GM18519 (cell line): ENCODE data around the gene ZNF670.

ENCODE experiments used
- ATAC-seq: cut with Tn5 transposase; IDR thresholded peaks from one replicate; pipeline ENCODE4 v1.9.1; 2021; ENCODE audit warnings: mild to moderate bottlenecking, moderate library complexity; ENCODE audit not compliant: unreplicated experiment, low FRiP score

Gene ZNF670

DNA sequence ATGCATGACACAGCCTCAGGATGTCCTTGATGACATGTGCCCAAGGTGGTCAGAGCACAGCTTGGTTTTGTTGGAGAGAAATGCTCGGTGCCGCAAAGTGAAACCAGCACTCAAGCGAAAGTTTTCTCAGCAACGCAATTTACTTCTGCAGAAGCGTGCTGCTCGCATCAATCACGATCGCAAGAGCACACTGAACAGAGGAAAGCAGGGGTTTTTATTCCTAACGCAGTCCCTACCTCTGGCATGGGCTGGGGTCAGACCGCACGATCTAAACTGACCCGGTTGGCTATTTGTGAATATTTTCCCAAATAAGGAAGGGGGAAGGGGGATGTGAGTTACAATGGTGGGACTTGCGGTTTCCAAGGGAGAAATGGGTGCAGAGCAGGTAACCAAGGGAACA, 26.4 kb upstream of the ZNF670 start:
- no peak for ATAC-seq

DNA sequence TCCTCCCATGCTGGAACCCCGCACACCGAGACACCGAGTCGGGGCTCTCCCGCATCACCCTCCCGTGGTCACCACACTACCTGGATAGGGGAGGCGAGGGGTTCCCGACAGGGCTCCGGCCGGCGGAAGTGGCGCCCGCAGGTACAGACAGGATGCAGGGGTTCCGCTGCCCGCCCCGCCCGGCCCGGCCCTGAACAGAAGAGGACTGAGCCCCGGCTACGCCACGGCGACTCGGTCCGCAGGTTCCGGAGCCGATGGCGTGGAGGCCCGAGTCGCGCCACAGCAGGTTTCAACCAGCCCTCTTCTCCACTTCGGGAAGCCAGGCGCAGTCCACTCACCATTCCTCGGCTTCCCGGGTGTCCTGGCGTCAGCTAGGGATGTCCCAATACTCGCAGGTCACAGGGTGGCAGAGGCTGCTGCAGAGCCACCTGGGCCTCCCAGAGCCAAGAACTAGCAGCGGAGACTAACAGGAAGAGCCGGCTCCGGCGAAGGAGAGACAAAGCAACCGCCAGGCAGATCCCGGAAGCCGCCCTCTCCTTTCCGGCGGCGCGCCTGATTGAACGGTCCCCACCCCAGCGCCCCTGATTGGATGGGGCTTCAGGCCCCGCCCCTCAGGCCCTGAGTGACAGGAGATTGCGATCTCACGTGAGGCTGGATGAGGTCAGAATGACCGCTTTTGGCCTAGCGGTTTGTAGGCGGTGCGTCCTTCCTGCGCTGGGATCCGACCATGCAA, 25.4 kb upstream of the ZNF670 start, which contains the start of gene ZNF669:
Gene ZNF669 (minus strand): TSS at position 498 of the 733 bp plus-strand sequence. CDS start 157 bp downstream, at position 341.
- peak; percentile 99 for ATAC-seq

DNA sequence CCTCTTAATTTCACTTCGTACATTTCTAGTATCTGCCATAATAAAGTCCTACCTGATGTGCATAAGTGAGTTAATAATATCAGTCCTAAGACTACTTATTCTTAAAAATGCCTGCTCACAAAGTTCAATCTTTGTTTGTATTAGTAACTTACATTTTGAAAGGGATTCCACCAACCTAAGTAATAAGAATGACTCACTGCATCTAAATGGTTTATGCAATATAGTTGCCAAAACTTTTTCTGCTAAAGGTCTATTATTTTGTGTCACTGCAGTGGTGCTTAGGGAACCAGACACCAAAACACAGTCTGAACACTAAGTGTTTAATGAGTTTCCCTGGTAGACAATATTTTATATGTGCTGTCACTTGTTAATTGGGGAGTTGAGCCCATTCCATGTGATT, 23.8 kb upstream of the ZNF670 start:
- ATAC-seq: no peak

DNA sequence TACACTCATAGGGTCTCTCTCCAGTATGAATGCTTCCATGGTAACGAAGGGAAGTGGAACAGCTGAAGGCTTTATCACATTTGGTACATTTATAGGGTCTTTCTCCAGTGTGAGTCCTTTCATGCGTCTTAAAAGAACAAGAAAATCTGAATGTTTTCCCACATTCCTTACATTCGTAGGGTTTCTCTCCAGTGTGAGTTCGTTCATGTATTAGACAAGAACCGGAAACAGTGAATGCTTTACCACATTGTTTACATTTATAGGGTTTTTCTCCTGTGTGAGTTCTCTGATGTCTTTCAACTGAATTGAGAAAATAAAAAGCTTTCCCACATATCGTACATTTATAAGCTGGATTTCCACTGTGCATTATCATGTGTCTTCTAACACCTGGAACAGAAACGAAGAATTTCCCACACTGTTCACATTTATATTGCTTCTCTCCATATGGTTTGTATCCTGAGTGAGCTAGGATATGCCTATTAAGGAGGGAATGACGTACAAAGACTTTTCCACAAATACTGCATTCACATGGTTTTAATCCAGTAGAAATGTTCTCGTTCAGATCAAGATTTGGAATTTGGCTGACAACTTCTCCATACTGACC, 22.2 kb upstream of the ZNF670 start:
- ATAC-seq: no peak

DNA sequence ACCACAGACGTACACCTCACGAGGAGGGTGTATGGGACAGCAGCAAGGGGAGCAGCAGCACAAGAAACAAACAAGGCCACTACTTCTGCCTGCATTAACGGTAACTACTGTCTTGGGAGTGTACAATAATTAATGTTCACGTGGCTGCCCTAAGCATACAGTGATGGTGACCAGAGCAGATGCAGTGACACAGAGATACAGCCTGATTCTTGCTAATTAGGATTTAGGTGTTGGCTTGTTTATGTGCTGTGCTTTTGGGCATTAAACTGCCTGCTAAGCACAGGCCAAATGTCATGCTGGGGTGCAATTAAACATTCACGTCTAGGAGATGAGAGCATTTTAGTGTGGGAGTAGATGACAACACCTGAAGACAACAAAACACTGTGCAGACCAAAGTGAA, 18.3 kb upstream of the ZNF670 start:
- no peak for ATAC-seq

DNA sequence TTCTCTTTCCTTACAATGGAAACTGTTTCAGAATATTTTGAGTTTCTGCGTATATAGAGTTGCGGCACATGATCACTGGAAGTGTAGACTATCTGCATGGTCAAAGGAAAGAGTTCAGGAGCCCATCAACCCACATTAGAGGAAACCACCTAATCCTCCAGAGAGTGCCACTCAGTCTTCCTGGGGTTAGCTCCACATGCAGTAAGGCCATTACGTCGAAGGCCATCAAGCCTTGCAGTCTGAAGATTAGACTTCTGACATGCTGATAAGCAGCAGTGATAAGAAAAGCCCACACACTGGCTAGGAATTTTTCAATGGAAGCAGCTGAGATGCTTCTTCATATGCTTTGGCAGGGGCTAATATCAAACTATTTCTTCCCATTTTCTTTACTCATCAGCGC, 17.9 kb upstream of the ZNF670 start:
- ATAC-seq: no peak

DNA sequence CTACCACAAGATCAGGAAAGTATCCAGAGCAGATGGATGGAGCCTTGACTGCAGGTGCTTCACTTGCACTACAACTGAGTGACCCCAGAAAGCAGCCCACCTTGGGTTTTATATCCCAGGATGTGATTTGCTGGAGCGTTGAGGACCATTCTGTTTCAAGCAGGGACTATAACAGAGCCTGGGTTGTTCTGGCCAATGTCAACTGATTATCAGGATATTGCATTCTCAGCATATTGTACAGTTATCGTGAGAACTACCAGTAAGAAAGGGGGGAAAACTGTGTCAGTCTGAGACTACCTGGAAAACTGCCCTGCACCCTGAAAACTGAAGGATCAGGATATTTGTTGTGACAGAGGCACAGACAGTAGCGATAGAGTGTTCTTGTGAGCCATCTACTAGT, 17.5 kb upstream of the ZNF670 start:
- ATAC-seq: no peak

DNA sequence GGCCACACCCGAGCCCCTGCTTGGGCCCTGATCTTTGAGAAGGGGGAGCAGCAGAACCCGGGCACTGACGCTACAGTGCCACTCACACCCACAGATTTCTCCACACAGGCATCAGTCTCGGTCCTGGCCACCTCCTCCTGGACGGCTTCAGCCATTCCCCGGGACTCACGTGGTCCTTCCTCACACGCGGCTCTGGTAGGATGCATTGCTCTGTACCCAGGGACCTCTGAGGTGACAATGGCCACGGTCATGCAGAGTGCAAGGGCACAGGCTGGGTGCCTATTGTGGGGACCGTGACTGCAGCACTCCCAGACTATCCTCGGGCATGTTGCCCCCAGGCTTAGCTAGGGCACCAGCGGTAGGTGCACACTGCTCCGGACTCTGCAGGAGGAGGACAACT, 11.8 kb upstream of the ZNF670 start:
- ATAC-seq: no peak

DNA sequence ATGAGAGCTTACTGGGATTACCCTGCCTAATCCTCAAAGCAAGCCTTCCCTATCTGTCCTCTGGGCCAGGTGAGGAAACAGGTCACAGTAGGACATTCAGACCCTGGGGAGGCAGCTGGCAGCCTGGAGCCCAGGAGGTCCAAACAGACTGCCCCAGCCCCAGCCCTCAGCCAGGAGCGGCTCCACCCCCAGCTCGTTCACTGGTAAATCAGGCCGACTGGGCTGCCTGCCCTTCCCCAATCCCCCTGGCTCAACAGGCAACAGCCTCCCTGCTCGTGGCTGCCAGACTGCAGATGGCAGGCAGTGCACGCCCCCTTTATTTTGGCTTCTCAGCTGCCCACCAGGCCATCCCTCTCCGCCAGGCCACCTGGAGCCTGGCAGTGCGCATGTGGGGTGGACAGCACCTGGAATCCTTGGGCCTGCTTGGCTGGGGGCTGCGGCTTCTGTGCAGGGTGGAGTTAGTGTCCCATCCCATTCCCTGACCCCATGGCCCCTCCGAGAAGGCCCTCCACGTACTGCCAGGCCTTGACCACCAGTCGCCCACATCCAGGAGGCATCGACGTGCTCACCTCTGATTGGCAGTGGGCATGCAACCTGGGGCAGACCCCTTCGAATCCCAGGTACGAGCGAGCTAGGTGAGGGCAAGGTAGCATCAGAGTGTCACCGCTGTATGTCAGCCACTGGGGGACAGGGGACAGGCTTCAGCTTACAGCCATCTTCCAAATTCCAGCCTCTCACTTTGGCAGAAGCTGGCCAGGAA, 11.2 kb upstream of the ZNF670 start:
- no peak for ATAC-seq

DNA sequence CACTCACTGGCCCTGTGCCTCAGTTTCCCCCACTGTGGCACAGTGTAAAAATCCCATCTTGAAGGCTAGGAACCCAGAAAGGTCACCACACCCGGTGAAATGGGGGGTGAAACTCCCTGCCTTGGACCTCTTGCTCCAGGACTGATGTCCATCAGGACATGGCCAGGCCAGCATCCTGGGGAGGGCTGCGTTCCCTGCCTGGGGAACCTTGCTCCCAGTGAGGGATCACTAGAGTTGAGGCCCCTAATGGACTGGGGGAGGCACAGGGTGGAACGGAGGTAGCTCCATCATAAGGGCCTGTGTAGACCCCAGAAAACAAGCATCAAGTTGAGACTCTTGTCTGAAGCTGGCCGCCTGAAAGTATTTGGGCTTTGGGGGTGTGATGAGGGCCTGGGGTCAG, 10.4 kb upstream of the ZNF670 start:
- no peak for ATAC-seq

DNA sequence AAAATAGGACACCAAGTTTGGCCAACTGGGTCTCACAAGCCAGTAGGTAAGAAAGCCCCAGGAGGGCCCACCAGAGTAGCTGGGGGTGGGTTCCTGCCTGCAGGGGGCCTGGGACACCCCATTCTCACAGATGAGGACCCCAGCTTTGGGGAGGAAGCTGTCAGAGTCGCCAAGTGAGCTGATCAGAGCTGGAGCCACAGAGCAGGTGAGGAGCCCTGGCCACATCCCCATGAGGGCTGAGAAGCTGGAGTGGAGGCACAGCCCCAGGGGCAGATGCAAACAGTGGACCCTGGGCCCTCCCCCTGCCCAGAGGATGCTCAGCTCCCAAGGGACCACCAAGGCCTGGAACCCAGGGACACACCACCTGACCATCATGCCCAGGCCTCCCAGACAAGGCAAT, 8.6 kb upstream of the ZNF670 start:
- ATAC-seq: no peak

DNA sequence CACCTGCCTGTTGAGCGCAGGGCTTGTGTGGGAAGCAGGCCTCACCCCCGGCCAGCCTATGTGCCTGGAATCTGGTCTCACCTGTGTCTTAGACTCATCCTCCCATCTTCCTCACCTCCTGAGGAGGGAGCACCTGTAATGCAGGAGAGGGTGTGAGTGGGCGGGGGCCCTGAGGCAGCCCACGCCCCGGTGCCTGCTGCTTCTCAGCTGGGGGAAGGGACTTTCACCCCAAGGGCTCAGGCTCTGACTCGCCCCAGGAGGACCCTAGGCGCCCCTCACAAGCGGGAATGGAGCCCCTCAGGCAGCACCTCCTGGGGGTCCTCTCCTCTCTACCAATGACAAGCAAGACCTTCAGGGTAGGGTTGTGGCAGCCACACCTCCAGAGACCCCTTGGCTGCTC, 6.7 kb upstream of the ZNF670 start:
- ATAC-seq: no peak

DNA sequence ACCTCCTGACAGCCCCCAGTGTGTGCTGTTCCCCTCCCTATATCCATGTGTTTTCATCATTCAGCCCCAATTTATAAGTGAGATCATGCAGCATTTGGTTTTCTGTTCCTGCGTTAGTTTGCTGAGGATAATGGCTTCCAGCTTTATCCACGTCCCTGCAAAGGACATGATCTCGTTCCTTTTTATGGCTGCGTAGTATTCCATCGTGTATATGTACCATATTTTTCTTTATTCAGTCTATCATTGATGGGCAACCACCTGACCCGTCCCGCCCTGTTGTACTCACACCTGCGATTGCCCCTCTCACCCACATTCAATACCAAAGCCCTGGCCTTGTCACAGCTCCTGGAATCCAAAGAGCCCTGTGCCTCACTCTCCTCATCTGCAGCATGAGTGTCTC, 6.2 kb upstream of the ZNF670 start:
- no peak for ATAC-seq

DNA sequence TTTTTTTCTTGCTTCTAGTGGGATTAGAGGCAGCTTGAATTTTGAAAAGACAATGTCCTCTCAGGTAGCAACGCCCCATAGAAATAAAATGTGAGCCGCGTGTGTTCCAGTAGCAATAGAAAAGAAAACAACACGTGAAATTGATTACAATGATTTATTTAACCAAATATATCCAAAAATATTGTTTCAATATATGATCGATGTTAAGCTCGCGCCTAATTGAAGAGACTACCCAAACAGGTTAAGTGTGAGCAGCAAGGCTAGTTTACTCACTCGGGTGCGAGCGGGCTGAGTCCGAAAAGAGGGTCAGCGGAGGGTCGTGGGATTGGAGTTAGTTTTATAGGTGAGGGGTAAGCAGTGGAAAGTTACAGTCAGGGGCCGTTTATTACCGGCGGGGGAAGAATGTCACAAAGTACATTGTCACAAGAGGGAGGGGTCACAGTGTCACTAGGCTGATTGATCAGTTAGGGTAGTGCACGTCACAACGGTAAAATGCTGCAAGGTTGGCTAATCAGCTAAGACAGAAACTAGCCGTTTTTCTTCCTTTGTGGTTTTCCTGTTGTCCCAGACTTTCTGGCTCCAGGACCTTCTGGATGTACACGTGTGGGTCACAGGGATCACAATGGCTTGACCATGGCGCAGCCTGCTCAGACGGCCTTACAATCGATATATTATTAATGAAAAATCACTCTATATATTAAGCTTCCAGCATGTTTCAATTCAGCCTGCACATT, 697 bp upstream of the ZNF670 start:
- no peak for ATAC-seq

DNA sequence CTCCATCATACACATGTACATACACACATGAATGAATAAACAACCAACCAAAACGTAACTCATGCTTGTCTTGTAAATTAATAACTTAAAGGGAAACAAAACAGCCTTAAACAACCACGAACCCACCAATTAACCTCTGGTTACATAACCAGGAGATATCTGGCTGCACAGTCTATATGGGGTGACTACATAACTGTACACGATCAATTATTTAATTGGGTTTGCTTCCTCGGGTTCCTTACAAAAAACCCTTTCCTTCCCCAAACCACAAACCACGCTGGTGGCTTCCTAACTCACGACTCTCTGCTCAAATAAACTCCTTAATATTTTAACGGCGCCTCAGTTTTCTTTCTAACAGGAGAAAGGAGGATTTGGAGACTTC, 744 bp downstream of the ZNF670 start:
- peak; percentile 7 for ATAC-seq

DNA sequence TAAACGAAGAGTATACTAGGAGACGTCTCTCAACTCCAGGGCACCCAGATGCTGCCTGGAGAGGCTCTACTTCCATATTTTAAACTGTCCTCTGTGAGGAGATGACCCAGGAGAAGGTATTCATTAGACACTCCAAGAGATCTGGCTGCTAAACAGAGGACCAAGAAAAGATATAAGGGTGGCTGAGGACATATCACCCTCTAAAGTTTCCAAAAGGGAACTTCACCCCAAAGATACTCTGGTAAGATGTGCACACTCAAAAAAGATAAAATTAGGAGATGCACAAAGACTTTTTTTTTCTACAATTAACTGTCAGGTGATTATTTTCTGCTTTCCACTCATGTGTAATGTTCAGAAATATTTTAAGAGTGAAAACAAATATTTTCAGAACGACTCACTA, 1.4 kb downstream of the ZNF670 start:
- ATAC-seq: no peak

DNA sequence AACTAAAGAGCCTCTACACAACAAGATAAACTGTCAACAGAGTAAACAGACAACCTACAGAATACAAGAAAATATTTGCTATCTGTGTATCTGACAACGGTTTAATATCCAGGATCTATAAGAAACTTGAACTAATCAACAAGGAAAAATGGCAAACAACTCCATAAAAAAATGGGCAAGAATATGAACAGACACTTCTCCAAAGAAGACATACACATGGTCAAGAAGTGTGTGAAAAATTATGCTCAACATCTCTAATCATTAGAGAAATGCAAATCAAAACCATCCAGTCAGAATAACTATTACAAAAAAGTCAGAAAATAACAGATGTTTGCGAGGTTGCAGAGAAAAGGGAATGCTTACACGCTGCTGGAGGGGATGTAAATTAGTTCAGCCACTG, 8.0 kb downstream of the ZNF670 start:
- ATAC-seq: no peak

DNA sequence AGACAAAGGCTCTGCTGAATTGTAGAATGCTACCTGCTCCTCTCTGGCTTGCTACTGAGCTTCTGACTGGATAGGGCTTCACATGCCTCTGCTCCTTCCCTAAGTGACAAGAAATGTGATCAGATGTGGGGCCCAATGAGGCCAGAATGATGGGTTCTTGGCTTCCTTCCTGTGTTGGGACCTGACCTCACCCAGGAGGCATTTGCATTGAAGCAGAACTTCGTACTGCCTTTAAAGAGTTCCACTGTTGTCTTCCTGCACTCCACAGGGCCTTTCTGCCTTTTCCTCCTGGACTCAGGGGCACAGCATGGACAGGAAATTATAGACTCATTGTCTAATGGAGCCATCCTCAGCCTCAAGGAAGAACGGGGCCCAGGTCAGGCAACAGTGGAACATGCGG, 14.3 kb downstream of the ZNF670 start:
- ATAC-seq: no peak

DNA sequence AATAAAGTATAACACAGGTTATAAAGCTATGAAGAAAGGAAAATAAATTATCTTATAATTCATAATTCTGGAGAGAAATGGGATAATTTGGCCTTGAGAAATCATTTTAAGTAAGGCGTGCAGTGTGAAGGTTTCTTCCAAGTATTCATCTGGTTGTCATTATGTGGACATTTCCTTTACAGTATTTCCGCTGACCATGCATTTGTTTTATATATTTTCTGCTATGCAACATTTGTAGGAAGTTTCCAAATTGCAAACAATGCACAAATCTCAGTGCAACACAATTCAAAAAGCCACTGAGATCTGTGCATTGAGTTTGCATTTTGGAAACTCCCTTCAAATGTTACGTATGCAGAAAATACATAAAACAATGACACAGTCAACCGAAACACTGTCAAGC, 17.8 kb downstream of the ZNF670 start:
- no peak for ATAC-seq

DNA sequence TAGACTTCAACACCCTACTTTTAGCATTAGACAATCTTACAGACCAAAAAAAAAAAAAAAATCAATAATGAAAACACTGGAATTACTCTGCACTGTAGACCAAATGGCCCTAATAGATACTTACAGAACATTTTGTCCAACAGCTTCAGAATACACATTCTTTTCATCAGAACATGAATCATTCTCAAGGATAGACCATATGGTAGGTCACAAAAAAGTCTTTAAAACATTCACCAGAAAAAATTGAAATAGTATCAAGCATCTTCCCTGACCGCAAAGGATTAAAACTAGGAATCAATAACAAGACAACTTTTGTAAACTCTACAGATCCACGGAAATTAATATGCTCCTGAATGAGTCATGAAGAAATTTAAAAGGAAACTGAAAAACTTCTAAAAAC, 22.5 kb downstream of the ZNF670 start:
- no peak for ATAC-seq

DNA sequence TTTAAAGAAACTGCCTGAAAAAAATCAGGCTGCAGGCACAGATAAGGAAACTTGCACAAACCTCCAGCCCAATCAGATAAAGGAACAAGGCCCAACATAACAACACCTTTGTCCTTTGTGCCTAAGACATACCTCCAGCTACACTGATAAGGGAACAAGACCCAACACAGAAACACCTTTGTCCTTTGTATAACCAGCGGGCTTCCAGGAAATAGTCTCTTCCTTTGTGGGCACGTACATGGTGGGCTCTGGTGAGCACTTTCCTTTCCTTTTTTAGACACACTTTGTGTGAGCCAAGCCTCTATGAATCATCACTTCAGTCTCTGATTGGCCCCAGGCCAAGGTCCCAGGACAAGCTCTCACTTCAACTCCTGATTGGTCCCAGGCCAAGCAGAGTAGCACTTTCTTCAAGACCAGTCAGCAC, 23.6 kb downstream of the ZNF670 start:
- ATAC-seq: no peak
